GM08714 (cell line): Measurements from ENCODE around the gene COPE.
"Not testable (repeated sequence)": the region's sequence is repeated elsewhere in the genome, so short reads cannot be mapped to it uniquely, and the experiment has no call there.

Experiments used
- H3K4me3 ChIP-seq: fragments of 200-500 bp; sonication (Bioruptor generic); 2 replicates; pipeline ENCODE4 v1.5.1; 2014; ENCODE audit warnings: mild to moderate bottlenecking, low read length, inconsistent platforms
- ZNF274 ChIP-seq: IDR thresholded peaks from 2 replicates; pipeline ENCODE4 v1.6.1; 2012; ENCODE audit warnings: mild to moderate bottlenecking, low read depth, low read length

The COPE gene

DNA sequence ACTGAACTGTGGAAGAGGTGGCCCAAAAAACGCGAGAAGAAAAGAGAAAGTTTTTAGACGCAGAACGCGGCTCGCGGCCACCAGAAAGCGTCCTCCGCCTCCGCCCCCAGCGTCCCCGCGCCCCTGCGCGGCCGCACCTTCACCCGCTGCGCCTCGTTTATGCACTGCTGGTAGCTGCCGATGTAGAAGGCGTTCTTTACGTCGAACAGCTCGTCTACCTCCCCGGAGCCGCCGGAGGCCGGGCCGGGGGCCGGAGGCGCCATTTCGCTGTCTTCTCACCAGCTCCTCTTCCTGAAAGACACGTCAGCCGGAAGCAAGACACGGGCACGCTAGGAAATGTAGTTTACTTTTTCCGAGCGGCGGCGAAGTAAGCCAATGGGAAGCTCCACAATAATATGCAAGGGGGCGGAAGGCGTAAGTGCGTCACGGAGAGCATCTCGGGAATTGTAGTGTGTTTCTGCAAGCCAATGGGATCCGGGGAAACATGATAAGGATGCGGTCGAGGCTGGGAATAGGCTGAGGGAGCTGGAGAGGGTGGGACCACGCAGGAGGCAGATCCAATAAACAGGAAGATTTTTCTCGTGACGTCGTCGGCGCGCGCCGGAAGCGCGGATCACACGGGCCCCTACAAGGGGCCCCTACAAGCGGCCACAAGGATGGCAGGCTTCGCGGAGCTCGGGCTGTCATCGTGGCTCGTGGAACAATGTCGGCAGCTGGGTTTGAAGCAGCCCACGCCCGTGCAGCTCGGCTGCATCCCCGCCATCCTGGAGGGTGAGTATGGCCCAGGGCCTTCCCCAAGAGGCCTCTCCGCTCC, at the start of gene COPE, which contains the start of gene DDX49:
COPE (minus strand) TSS at position 302 of the 814 bp plus-strand sequence; CDS start at position 263, 39 bp downstream.
DDX49 (plus strand) TSS at position 630 of the 814 bp plus-strand sequence; CDS start at position 657, 27 bp downstream.
- TF ChIP-seq ZNF274 = no peak
- H3K4me3 ChIP-seq = peak within 1 kb of the TSS; percentile 99

DNA sequence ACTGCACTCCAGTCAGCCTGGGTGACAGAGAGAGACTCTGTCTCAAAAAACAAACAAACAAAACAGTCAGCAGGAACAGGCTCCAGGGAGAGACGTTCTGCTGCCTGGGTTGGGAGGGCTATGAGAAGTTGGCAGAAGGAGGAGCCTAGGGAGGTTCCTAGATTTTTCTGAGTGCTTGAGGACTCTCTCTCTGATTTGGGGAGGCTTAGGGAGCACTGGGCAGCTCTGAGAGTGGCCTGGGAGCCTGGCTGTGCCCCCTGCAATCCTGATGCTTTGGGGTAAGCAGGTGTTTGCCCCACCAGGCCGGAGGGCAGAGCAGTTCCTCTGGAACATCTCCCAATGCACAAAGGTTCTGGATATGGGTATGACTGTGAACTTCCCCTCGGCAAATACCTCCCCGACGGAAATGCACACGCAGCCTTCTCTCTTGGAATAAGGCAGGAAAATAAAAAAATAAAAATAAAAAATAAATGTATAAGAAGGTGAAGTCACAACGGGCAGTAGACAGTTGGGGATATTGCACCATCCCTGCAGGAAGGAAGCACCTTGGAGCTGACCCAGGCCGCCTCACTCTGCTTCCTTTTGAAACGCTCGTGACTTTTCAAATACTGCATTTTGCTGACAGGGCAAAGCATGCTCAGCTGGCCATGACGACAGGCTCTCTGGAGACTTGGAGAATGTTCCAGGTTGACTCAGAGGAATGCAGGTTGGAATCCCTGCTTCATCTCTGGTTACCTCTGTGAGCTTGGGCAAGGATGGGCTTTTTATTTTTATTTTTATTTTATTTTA, 48.4 kb upstream of the COPE start:
- H3K4me3 ChIP-seq = no peak overlapping the region
- no peak for TF ChIP-seq ZNF274

DNA sequence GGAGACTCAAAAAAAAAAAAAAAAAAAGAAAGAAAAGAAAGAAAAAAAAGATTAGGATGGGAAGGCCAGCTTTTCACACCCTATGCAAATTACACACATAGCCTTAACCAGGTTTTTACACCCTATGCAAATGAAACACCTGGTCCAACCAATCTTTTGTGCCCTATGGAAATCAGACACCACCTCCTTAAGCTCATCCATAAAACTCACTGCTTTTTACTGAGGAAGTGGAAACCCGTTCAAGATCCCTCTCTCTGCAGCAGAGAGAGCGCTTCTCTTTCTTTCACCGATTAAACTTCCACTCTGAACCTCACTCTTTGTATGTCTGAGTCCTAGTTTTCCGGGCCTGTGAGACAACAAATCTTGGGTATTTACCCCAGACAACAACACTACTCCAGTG, 47.1 kb upstream of the COPE start:
- H3K4me3 ChIP-seq = no peak overlapping the region
- no peak for TF ChIP-seq ZNF274

DNA sequence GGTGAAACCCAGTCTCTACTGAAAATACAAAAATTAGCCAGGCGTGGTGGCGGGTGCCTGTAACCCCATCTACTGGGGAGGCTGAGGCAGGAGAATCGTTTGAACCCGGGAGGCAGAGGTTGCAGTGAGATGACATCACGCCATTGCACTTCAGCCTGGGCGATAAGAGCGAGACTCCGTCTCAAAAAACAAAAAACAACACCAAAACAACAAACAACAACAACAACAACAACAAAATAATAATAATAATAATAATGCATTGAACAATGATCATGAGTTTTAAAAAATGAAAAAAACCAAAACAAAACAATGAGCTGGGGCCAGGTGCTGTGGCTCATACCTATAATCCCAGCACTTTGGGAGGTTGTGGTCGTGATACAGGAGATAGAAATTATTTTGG, 44.9 kb upstream of the COPE start:
- no peak overlapping the region for H3K4me3 ChIP-seq
- TF ChIP-seq ZNF274 = no peak

DNA sequence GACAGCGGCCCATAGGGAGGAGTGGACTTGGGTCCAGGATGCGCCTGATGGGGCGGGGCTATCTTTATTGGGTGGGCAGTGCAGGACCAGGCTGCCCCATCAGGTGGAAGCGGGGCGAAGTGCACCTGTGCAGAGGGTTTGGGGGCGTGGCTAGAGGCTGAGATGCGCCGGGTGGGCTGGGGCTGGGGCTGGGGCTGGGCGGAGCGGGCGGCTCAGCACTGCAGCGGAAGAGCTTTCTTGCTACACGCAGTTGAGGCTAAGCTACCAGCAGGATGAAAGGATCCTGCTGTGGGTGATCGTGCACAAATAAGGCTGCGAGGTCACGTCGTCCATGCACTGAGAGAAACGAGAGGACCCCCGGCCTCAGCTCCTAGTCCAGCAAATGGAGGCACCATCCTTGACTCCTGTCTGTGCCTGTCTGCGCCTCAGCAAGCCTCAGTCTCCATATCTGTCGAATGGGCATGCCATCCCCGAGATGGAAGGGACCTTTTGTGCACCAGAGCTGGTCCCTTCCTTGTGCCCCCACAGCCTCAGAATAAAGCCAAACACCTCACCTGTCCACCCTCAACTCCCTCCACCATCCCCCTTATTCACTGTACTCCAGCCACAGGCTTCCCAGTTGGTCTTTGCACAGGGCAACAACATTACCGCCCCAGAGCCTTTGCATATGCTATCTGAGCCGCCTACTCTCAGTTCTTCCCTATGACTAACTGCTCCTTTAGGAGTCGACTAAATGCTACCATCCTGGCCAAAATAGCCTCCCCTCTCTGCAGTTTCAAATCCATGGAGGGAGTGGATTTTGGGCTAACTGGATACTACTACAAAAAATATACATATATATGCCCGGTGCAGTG, 42.8 kb upstream of the COPE start:
- TF ChIP-seq ZNF274 = no peak
- no peak overlapping the region for H3K4me3 ChIP-seq

DNA sequence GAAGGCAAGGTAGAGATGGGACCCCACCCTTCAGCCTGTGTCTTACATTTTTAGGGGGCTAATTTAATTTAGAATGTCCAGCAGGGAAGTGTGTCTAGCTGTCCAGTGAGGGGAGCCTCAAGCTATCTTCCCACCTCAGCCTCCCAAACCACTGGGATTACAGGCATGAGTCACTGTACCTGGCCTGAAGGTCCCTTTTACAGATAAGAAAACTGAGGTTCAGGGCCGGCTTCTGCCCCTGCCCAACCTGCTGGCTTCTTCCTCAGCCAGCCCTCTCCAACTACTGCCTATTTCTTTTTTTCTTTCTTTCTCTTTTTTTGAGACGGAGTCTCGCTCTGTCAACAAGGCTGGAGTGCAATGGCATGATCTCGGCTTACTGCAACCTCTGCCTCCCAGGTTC, 41.2 kb upstream of the COPE start:
- no peak overlapping the region for H3K4me3 ChIP-seq
- no peak for TF ChIP-seq ZNF274

DNA sequence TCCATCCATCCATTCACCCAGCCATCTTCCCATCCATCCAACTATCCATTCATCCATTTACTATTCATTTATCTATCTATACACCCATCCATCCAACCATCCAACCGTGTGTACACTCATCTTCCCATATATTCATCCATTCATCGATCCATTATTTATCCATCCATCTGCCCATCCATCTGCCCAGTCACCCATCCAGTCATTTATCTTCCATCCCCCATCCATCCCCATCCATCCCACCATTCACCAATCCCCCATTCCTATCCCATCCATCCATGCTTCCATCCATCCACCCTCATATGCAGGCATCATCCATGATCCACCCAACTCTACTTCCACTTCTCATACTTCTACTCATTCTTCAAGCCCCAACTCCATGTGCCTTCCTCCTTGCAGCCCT, 35.9 kb upstream of the COPE start:
- TF ChIP-seq ZNF274 = no peak
- H3K4me3 ChIP-seq = no peak overlapping the region

DNA sequence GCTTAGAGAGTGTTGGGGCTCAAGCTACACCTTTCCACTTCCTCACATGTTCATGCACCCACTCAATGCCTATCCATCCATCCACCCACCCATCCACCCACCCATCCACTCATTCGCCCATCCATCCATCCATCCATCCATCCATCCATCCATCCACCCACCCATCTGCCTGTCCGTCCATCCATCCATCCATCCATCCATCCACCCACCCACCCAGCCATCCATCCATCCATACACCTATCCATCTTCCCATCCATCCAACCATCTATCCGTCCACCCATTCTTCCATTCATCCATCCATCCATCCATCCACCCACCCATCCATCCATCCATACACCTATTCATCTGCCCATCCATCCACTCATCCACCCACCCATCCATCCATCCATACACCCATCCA, 34.9 kb upstream of the COPE start:
- TF ChIP-seq ZNF274 = no peak

DNA sequence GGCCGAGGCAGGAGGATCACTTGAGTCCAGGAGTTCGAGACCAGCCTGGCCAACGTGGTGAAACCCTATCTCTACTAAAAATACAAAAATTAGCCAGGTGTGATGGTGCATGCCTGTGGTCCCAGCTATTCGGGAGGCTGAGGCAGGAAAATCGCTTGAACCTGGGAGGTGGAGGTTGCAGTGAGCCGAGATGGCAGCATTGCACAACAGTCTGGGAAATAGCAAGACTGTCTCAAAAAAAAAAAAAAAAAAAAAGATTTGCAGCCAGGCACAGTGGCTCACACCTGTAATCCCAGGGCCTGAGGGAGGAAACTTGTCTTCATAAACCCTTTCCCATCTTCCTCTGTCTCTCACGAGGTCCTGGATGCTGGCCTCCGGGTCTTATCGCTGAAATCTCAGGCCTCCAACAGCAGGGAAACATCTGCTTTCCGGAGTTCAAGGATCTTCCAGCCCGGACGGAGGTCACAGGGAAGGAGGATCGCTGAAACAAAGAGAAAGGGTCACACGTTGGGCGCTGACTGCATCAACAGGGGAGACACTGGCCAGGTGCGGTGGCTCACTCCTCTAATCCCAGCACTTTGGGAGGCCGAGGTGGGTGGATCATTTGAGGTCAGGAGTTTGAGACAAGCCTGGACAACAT, 33.3 kb upstream of the COPE start:
- H3K4me3 ChIP-seq = not testable (repeated sequence)

More for the DNA sequence above, 34.9 kb upstream of the COPE start:
- no peak overlapping the region for H3K4me3 ChIP-seq

DNA sequence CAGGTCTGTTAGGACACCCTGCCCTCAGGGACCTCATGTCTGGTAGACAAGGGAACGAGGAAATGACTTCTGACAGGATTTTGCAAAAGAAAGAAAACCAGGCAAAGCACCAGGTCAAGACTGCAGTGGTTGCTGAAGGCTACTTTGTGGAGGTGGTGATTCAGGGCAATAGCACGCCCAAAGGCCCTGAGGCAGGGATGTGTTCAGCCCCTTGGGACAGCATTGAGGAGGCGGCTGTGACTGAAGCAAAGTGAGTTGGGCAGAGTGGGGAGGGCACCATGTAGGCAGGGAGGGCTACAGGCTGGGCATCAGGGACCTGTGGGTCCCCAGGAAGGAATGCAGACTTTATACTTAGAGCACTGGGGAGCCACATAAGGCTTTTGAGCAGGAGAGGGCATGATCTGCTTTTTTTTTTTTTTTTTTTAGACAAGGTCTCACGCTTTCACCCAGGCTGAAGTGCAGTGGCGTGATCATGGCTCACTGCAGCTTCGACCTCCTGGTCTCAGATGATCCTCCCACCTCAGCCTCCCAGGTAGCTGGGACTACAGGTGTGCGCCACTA, 32.6 kb upstream of the COPE start:
- H3K4me3 ChIP-seq = no peak overlapping the region
- no peak for TF ChIP-seq ZNF274

DNA sequence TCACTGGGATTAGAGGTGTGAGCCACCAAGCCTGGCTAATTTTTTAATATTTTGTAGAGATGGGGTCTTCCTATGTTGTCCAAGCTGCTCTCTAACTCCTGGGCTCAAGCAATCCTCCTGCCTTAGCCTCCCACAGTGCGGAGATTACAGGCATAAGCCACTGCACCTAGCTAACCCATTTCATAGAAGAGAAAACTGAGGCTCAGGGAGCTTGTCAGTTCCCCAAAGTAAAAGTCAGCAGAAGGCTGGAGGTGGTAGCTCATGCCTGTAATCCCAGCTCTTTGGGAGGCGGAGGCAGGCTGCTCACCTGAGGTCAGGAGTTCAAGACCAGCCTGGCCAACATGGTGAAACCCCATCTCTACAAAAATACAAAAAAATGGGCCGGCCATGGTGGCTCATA, 30.7 kb upstream of the COPE start:
- no peak for TF ChIP-seq ZNF274

DNA sequence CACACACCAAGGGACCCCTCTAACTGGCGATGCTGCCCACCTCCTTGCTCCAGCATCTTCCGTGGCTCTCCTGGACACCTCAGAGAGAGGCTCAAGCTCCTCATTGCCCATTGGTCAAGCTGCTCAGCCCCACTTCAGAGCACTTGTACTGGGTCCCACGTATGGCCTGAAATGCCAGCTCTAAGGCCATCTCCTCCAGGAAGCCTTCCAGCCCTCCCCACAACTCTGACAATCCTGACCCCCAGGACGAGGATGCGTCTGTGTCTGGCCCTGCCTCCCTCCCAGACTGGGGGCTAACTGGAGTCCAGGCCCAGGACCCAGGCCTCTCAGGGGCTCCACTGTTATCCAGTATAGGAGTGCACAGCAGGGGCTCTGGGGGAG, 29.8 kb upstream of the COPE start:
- H3K4me3 ChIP-seq = no peak overlapping the region
- TF ChIP-seq ZNF274 = no peak

More for the DNA sequence above, 30.7 kb upstream of the COPE start:
- H3K4me3 ChIP-seq = no peak overlapping the region
